Measurements from ENCODE around the gene MAPK10.

DNA sequence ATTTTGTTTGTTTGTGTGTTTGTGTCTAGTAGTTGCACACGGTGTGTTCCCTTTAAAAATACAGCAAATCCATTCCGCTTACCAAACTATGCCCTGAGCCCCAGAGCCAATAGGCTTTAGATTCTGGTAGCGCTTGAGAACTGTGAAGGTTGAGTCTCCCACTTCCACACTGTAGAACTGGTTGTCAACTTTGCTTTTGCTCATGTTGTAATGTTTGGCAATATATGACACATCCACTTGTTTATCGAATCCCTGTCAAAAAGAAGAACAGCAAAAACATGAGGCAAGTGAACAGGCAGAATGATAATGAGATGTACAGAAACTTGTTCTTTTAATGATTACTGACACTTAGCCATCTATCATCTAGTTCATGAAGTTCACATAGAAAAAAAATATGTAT lies 200.6 kb downstream of the MAPK10 start:
- TF ChIP-seq POLR2A (IDR thresholded peaks at IDR 0.05; ENCODE audit: low read depth, low read length) (no peak), POLR2AphosphoS5 (IDR thresholded peaks at IDR 0.05; ENCODE audit: low read depth, low read length) (no peak)

Data from GM12892 (cell line).